ENCODE measurements around the gene PRKCE. TPM values are rescaled to one million over a fixed set of nuclear protein-coding genes. Genes with fewer than 3 reads are reported as not detected.

The PRKCE gene
- total RNA-seq, 2 experiments from 2014 or later: 24.9 to 26.2 TPM

DNA sequence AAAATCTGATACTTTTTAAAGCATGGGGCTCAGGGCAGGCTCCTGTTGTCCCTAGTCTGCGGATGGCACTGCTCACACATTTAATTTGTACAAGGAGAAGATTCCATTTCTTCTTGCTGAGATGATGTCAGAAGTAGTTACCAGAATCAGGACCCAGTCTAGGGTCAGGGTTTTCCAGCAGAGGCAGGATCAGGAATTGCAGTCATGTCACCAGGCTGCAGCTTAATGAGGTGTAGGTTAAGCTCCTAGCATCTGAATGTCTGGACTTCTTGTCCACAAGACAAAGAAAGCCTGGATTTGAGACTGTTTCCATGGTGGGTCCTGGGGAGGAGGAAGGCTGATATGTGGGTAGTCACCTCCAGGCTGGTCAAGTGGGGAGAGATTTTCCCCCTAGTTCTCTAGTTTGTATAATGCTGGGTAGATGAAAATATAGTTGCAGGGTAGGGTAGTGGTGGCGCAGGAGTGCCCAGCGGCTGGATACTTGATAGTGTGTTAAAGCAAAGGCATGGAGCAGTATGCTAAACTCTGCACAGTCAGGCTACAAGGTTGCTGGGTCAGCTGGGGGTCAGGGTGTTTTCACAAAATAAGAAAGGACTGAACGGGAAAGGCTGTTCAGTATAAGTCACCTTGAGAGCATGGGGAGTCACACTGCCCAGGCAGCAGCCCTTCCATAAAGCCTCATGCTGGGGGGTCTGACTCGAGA is 148.4 kb downstream of the PRKCE start:
- Mint-ChIP-seq H3K27me3 (no peaks in the 10 kb centered on the region), H3K36me3 (ENCODE audit: low read depth) (no peaks in the 10 kb centered on the region), H3K4me1 (ENCODE audit: low read depth) (no peaks in the 10 kb centered on the region), H3K27ac (no peak overlapping the region), H3K9me3 (no peaks in the 10 kb centered on the region), H3K4me3 (no peak overlapping the region)
- CTCF ChIA-PET: no interaction called here
- ATAC-seq (ENCODE audit: poor library complexity) (no peak), DNase-seq (no peak)
- TF ChIP-seq, protein P1, sequence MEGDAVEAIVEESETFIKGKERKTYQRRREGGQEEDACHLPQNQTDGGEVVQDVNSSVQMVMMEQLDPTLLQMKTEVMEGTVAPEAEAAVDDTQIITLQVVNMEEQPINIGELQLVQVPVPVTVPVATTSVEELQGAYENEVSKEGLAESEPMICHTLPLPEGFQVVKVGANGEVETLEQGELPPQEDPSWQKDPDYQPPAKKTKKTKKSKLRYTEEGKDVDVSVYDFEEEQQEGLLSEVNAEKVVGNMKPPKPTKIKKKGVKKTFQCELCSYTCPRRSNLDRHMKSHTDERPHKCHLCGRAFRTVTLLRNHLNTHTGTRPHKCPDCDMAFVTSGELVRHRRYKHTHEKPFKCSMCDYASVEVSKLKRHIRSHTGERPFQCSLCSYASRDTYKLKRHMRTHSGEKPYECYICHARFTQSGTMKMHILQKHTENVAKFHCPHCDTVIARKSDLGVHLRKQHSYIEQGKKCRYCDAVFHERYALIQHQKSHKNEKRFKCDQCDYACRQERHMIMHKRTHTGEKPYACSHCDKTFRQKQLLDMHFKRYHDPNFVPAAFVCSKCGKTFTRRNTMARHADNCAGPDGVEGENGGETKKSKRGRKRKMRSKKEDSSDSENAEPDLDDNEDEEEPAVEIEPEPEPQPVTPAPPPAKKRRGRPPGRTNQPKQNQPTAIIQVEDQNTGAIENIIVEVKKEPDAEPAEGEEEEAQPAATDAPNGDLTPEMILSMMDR (IDR thresholded peaks at IDR 0.05): no peak
- H3K4me1 ChIP-seq (ENCODE audit: insufficient read depth, low read length): no peaks in the 10 kb centered on the region
- intact Hi-C loops (cut with DNase I, micrococcal nuclease): no loop called here
- H3K27ac ChIP-seq (ENCODE audit: low read depth in 1 of 2, low read length in 2 of 2): no peak overlapping the region
- POLR2A ChIA-PET: interaction anchor here (0.9 kb wide), 1 partner anchor 11 kb away, joined by 3 read pairs; no protein-coding TSS in a partner anchor
- H3K9me3 ChIP-seq (ENCODE audit: control insufficient read depth in 1 of 2, insufficient read depth in 1 of 2, low read length in 2 of 2): no peaks in the 10 kb centered on the region
- H3K4me3 ChIP-seq (ENCODE audit: low read length): no peak overlapping the region
- no peaks in the 10 kb centered on the region for H3K36me3 ChIP-seq (ENCODE audit: insufficient read depth, low read length)
- no peaks in the 10 kb centered on the region for H3K27me3 ChIP-seq (ENCODE audit: control insufficient read depth in 1 of 2, insufficient read depth in 2 of 2, low read length in 2 of 2)

DNA sequence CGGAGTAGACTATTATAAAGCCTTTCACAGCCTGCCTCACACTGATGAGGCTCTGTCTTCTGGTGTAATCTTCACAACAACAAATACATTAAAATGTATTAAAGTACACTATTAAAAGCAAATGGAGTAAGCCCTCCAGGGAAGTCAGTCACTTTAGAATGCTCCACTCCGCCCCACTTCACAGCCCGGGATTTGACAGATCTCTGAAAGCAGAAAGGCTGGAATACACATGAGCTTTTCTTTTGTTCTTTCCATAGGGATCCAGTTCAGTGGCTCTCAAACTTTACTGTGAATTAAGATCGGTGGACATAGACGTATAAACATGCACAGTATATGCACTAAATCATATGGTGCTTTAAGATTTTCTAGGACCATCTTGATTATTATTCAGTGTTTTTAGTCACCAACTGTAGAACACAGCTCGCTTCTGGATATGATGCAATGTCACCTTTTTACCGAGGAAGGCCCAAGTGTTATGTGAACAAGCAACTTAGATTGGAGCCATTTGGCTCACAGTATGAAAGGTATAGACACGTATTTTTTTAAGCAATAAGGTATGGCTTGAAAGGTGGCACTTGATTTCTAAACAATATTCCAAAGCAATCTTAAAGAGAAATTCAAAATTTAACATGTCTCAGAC is 151.1 kb downstream of the PRKCE start:
- CTCF ChIA-PET: no interaction called here

DNA sequence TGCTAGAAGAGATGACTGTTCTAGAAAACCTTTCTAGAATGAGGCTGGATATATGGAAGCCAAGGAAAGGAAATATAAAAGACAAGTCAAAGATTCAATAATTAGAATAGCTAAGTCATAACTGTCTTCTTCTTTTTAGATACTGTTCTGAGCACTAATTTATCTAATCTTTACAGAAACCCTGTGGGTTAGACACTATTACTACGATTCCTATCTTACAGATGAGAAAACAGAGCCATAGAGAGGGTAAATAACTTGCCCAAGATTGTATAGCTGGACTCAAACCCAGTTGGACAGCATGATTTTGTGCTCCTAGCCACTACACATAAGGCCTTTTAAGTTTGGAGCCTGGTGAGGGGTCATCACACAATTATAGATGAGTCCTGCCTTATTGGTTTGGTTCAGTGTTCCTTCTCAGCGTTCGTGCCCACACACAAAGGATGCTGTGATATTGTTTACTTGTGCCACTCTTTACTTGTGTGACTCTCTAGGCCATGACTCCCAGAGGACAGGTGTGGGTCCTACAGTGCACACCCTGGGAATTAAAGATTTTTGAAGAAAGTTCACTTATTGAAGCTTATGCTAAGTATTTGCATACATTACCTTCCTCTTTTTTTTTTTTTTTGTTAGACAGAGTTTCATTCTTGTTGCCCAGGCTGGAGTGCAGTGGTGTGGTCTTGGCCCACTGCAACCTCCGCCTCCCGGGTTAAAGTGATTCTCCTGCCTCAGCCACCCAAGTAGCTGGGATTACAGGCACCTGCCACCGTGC is 153.7 kb downstream of the PRKCE start:
- TF ChIP-seq, protein P1 (IDR thresholded peaks at IDR 0.05): no peak
- CTCF ChIA-PET: no interaction called here
- H3K9me3 Mint-ChIP-seq: no peaks in the 10 kb centered on the region
- POLR2A ChIA-PET: no interaction called here
- Histone ChIP-seq H3K27me3 (ENCODE audit: control insufficient read depth in 1 of 2, insufficient read depth in 2 of 2, low read length in 2 of 2) (no peaks in the 10 kb centered on the region), H3K4me3 (ENCODE audit: low read length) (no peak overlapping the region), H3K27ac (ENCODE audit: low read depth in 1 of 2, low read length in 2 of 2) (no peak overlapping the region), H3K36me3 (ENCODE audit: insufficient read depth, low read length) (no peaks in the 10 kb centered on the region), H3K9me3 (ENCODE audit: control insufficient read depth in 1 of 2, insufficient read depth in 1 of 2, low read length in 2 of 2) (no peaks in the 10 kb centered on the region), H3K4me1 (ENCODE audit: insufficient read depth, low read length) (no peaks in the 10 kb centered on the region)
- no peaks in the 10 kb centered on the region for H3K27me3 Mint-ChIP-seq
- H3K4me3 Mint-ChIP-seq: no peak overlapping the region
- H3K27ac Mint-ChIP-seq: no peak overlapping the region
- ATAC-seq (ENCODE audit: poor library complexity) (no peak), DNase-seq (no peak)
- no peaks in the 10 kb centered on the region for H3K36me3 Mint-ChIP-seq (ENCODE audit: low read depth)
- intact Hi-C loops (cut with DNase I, micrococcal nuclease): no loop called here
- no peaks in the 10 kb centered on the region for H3K4me1 Mint-ChIP-seq (ENCODE audit: low read depth)

More for the DNA sequence above, 151.1 kb downstream of the PRKCE start:
- Histone ChIP-seq H3K9me3 (ENCODE audit: control insufficient read depth in 1 of 2, insufficient read depth in 1 of 2, low read length in 2 of 2) (no peaks in the 10 kb centered on the region), H3K27me3 (ENCODE audit: control insufficient read depth in 1 of 2, insufficient read depth in 2 of 2, low read length in 2 of 2) (no peaks in the 10 kb centered on the region), H3K27ac (ENCODE audit: low read depth in 1 of 2, low read length in 2 of 2) (no peak overlapping the region), H3K4me1 (ENCODE audit: insufficient read depth, low read length) (no peaks in the 10 kb centered on the region), H3K36me3 (ENCODE audit: insufficient read depth, low read length) (no peaks in the 10 kb centered on the region), H3K4me3 (ENCODE audit: low read length) (no peak overlapping the region)
- Mint-ChIP-seq H3K27me3 (no peaks in the 10 kb centered on the region), H3K4me1 (ENCODE audit: low read depth) (no peaks in the 10 kb centered on the region), H3K4me3 (no peak overlapping the region), H3K27ac (no peak overlapping the region), H3K9me3 (no peaks in the 10 kb centered on the region), H3K36me3 (ENCODE audit: low read depth) (no peaks in the 10 kb centered on the region)
- POLR2A ChIA-PET: no interaction called here
- no peak for ATAC-seq (ENCODE audit: poor library complexity)
- DNase-seq: no peak
- TF ChIP-seq, protein P1 (IDR thresholded peaks at IDR 0.05): no peak
- intact Hi-C loops (cut with DNase I, micrococcal nuclease): no loop called here
